ENCODE results near the gene GRIP1.

- peak; percentile 78 for TF ChIP-seq CTCF (IDR thresholded peaks at IDR 0.05)
- TF ChIP-seq ZFX (IDR thresholded peaks at IDR 0.05; ENCODE audit: borderline replicate concordance), result no peak
Observed at GRCh38 chr12:66688846-66689439, 10.1 kb upstream of the GRIP1 start.

All from 22Rv1 (cell line).